Amniotic epithelial cell (primary cell): ENCODE data around the gene CADM4.
A peak's percentile ranks its signal among the peaks of the same experiment; 100 is the strongest.
"Not testable (repeated sequence)": the region's sequence is repeated elsewhere in the genome, so short reads cannot be mapped to it uniquely, and the experiment has no call there.

Experiments
- DNase-seq: peaks from one replicate; pipeline ENCODE4 v3.0.0-alpha.2; 2010; ENCODE audit warnings: low read depth

CADM4 gene, protein sequence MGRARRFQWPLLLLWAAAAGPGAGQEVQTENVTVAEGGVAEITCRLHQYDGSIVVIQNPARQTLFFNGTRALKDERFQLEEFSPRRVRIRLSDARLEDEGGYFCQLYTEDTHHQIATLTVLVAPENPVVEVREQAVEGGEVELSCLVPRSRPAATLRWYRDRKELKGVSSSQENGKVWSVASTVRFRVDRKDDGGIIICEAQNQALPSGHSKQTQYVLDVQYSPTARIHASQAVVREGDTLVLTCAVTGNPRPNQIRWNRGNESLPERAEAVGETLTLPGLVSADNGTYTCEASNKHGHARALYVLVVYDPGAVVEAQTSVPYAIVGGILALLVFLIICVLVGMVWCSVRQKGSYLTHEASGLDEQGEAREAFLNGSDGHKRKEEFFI

DNA sequence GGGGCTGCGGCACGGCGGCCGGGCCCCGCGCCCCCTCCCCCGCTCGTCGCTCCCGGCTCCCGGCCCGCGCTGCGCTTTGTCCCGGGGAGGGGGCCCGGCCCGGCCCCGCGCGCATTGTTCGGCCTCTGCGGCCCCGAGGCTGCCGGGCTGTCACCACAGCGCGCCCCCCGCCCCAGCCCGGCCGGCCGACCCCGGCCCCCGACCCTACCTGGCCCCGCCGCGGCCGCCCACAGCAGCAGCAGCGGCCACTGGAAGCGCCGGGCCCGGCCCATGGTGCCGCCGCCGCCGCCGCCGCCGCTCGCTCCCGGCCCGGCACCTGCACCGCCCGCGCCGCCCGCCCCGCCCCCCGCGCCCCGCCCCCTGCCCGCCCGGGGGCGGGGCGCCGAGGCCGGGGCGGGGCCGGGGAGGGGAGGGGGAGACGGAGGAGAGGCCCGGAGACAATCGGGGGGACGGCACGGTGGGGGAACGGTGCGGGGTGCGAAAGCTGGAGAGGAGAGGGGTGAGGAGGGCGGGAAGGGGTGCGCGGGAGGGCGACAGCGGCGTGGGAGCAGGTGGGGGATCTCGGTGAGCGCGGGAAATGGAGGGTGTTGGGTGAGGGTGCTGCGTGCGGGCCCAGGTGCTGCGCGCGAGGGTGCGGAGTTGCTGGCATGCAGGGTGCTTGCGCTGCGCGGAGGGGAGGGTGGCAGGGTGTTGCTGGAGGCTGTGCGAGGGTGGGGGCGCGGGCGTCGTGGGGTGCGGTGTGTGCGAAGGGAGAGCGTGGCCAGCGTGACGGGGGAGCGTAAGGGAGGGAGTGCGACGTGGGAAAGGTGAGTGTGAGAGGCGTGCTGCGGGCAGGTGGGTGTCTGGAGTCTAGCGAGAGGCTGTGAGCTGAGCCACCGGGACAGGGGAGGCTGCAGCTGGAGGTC is at the start of gene CADM4:
TSS of gene CADM4 (minus strand) at position 332 of the 905 bp plus-strand sequence. CDS start at position 272, 60 bp downstream.
- no peak for DNase-seq

DNA sequence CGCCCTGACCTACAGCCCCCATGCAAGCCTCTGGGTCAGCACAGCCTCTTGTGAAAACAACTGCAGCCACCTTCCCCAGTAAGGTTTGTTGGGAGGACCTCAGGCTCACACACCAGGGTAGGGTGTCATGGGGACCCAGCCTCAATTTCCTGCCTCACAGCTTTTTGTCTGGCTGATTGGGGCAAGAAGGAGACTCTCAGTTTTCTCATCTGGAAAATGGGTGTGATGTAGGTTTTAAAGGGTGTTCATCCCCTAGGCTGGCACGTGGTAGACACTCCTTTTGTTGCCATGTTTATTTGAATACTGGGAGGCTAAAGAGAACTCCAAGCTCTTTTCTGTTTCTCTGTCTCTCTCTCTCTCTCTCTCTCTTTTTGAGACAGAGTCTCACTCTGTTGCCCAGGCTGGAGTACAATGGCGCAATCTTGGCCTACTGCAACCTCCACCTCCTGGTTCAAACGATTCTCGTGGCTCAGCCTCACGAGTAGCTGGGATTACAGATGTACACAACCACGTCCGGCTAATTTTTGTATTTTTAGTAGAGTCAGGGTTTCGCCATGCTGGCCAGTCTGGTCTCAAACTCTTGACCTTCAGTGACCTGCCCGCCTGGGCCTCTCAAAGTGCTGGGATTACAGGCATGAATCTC is 48.5 kb upstream of the CADM4 start:
- no peak for DNase-seq

DNA sequence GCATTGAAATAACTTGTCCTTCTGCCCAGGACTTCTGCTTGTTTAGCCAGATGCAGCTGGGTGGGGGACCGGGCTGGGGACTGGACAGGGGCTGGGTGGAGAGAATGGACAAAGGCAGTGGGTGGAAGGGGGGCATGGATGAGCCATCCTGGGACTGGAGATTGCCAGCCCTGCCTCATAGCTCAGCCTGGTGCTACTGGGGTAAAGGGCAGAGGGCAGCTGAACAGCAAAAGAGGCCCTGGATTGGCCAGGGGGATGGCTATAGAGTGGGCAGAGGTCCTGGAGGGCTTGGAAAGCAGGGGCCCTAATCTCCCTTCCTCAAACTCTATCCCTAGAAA is 48.0 kb upstream of the CADM4 start:
- no peak for DNase-seq

DNA sequence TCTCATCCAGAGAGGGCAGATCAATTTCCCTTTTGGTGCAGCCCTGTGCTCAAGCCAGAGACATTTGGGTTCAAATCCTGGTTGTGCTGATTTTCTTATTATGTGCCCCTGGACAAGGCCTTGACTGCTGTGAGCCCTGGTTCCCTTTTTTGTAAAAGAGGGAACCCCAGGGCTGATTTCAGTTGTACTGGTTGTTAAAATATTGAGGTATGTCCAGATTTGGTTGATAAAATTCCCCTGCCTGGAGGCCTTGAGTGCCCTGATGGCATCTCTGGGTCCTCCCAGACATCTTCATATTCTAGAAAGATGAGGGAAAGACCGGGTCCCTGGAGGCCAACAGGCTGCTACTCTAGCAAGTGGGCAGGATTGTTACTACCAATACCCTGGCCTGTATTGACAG is 44.7 kb upstream of the CADM4 start:
- no peak for DNase-seq

DNA sequence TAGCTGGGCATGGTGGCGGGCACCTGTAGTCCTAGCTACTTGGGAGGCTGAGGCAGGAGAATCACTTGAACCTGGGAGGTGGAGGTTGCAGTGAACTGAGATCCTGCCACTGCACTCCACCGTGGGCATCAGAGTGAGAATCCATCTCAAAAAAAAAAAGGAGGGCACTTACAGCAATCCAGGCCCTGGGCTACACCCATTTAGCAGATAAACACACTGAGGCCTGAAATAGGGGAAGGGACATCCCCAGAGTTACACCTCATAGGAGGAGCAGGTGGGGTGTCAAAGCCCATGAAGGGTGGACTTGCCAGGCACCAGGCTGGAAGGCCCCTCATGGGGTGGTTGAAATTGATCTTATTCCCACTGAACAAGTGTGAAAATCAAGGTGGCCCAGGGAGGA is 44.3 kb upstream of the CADM4 start:
- no peak for DNase-seq

DNA sequence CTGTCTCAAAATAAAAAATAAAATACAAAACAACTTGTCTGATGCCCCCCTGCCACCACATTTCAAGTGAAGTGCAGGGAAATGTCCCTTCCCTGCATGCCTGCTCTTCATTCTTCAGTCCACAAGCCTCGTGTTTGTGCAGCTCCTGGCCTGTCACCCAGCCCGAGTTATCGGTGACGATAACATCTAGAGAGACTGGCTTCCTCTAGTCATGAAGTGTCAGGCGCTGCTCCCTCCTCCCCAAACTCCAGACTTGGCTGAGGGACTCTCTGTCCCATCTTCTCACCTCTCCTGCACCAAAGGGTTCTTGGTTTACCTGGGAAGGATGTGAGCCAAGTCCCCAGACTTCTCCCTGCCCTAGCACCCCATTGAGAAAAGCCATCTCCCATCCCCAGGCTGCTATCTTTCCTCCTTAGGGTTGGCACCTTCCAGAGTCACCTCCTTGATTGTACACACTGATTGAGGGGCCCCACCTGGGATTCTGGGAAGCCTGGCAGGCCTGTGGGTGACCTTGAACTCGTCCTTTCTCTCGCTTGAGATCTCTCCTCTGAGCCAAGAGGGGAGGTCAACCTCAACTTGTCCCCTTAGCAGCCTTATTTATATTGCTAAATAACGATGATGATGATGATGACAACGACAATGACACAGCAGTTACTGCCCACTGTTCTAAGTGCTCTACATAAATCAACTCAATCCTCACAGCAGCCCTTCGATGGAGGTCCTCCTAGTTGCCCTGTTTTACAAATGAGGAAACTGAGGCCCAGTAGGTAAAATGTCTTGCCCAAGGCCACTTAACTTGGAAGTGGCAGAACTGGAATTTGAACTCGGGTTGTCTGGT is 43.4 kb upstream of the CADM4 start:
- DNase-seq = no peak

DNA sequence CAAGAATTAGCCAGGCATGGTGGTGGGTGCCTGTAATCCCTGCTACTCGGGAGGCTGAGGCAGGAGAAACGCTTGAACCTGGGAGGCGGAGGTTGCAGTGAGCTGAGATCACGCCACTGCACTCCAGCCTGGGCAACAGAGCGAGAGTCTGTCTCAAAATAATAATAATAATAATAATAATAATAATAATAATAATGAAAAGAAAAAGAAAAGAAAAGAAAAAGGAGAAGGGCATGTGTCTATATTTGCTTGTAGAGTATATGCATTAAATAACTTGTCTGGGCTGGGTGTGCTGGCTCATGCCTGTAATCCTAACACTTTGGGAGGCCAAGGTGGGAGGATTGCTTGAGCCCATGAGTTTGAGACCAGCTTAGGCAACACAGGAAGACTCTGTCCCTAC is 42.6 kb upstream of the CADM4 start:
- not testable (repeated sequence) for DNase-seq

DNA sequence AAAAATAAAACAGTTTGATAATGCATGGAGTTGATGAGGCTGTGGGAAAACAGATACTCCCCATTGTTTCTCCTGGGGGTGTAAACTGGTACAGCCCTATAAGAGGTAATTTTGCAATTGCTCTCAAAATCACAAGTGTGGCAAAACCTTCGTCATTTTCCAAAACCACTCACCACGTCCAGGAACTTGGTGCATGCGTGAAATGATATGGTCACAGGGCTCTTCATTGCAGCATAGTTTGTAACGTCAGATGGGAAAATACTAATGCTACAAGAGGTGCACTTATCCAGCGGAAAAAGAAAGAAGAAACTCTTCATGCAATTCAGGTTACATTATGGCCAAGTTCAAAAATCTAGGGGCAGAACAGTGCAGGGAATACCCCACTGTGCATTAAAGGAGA is 42.2 kb upstream of the CADM4 start:
- no peak for DNase-seq

DNA sequence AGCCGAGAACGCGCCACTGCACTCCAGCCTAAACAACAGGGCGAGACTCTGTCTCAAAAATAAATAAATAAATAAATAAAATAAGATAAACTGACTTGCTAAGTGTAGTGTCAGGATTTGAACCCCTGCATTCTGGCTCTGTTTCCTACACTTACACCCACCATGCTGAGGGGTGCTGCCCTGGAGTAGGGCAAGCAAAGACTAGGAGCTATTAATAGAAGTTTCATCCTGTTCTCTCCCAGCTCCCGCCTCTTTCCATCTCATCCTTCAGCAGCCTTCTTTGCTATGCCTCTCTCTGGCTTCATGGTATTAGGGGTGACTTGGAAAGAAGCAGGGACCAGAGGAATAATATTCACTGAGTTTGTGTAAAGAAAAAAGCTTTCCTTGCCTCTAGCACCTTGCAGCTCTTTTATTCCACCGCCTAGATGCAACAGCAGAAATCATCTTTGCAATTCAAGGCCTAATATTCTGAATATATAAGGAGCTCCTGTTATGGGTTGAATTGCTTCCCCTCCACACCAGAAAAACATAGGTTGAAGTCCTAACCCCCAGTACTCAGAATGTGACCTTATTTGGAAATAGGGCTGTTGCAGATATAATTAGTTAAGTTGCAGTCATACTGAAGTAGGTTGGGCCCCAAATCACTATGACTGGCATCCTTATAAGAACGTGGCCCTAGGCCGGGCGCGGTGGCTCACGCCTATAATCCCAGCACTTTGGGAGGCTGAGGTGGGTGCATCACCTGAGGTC is 39.0 kb upstream of the CADM4 start:
- no peak for DNase-seq

DNA sequence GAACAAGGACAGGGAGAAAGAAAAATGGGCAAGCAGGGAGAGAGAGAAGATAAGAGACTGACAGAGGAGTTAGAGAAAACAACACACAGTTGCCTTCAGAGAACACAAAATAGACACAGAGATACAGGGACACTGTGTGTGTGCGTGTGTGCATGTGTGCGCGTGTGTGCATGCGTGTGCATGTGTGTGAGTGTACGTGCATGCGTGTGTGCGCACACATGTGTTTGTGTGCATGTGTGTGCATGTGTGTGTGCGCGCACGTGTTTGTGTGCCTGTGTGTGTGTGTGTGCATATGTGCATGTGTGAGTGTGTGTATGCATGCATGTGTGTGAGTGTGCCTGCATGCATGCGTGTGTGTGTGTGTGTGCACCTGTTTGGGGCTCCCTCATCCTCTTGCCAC is 36.3 kb upstream of the CADM4 start:
- no peak for DNase-seq

DNA sequence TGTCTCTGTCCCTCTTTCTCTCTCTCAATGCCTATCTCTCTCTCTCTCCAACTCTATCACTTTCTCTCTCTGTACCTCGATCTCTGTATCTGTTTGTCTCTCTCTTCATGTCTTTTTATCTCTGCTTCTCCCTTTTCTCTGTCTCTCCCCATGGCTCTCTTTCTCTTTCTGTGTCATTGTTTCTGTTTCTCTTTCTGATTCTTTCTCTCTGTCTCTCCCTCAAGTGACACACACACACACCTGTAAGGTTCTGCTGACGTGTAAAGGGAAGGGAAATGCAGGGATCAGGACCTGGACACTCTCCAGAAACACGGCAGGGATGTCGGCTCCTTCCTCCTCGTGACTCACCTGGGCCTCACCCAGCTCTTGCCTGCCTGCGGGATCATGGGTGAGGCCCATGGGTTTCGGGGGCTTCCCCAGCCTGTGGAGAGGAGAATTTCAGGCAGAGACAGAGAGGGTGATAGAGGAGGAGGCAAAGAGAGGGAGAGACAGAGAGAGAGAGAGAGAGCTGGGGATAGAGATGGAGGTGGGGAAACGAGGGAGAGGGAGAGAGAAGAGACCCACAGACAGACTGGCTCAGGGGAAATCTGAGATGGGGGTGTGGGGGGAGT is 35.7 kb upstream of the CADM4 start:
- peak; percentile 80 for DNase-seq

DNA sequence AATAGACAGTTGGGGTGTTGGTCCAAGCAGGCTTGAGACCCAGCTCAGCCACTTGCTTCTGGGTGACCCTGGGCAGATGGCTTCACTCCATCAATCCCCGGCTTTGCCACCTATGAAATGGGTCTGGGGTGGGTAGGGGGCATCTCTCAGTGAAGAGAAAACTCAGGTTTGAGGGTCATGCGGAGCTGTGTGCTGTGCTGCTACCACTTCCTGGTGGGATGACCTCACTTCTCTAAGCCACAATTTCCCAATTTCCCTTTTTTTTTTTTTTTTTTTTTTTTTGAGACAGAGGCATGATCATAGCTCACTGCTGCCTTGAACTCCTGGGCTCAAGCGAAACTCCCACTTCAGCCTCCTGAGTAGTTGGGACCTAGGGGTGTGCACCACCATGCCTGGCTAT is 34.9 kb upstream of the CADM4 start:
- DNase-seq = peak; percentile 74

DNA sequence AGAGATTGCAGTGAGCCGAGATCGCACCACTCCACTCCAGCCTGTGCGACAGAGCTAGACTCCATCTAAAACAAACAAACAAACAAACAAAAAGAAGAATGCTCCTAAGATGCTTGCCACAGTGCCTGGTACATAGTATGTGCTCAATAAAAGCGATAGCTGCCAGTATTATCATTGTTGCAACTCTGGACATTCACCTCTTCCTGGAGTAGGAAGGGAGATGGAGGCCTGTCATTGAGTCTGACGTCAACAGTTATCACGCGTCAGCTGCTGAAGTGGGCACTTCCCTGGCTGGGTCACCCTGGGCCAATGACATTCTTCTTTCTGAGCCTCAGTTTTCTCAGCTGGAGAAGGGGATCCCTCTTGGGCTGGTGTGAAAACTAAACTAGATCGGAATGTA is 34.5 kb upstream of the CADM4 start:
- no peak for DNase-seq

DNA sequence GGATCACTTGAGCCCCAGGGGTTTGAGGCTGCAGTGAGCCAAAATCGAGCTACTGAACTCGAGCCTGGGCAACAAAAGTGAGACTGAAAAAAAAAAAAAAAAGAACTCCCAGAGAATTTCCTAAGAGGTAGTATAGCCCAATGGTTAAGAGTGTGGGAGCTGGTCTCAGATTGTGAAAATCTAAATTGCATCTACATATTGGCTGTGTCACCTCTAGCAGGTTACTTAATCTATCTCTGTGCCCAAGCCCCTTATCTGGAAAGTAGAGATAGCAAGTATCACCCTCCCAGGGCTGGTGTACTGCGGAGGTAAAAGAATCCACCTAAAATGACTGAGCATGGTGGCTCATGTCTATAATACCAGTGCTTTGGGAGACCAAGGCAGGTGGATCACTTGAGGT is 34.0 kb upstream of the CADM4 start:
- DNase-seq = no peak

DNA sequence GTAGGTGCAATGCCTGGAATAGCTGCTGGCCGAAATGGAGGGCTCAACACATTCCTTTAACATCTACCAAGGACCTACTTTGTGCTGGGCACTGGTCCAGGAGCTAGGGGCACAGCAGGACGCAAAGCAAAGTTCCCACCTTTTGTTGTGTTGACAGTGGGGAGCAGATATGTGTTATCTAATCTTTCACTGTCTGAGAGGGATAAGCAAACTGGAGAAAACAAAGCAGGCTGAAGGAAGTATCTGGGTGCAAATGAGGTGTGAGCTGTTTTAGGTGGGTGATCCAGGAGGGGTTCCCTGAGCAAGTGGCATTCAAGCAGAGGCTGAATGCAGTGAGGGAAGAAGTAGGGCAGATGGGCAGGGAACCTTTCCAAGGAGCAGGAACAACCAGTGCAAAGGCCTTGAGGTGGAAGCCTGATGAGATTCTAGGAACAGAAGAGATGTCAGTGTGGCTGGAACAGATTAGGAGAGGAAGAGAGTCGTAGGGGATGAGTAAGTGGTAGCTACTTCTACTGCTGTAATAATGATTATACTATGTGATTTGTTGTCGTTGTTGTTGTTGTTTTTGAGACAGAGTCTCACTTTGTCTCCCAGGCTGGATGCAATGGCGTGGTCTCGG is 32.5 kb upstream of the CADM4 start:
- peak; percentile 22 for DNase-seq

DNA sequence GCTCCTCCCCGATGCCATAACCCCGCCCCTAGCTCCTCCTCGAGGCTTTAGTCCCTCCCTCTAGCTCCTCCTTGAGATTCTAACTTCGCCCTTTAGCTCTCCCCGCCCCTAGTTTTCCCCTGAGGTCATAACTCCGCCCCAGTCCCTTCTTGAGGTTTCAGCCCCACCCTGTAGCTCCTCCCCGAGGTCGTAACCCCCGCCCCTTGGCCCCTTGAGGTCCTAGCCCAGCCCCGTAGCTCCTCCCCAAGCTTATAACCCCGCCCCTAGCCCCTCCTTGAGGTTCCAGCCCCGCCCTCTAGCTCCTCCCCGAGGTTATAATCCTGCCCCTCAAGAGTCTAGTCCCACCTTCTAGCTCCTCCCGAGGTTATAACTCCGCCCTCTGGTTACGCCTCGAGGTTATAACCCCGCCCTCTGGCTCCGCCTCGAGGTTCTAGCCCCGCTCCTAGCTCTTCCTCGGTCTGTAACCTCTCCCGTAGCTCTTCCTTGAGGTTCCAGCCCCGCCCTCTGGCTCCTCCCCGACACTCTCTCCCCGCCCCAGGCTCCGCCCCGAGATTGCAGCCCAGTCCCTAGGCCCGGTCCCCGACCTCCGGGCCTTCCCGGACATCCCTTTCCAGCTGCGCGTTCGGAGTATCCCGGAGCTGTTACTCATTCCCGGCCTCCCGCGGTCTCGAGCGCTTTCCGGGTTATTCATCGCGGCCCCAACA is 28.9 kb upstream of the CADM4 start:
- DNase-seq = peak; percentile 99

DNA sequence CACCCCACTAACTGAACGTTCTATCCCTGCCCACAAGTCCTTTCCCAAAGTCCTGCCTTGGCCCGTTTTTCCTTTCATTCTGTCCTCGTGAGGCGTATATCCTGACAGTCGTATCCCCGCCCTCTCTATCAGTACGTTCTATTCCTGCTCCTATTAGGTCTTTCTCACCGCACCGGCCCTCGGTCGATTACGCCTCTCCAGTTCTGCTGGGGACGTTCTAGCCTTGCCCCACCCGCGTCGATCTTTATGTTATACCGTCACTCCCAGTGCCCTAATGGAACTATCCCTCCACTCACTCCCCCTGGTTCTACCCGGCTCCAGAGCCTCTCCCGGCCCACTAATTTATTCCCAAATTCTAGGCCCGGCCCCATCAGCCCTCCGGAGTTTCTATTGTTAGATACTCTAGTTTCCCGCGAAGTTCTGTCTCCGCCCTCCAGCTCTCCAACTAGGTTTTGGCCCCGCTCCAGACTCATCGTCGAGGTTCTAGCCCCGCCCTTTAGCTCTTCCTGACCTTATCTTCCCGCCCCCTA is 28.3 kb upstream of the CADM4 start:
- no peak for DNase-seq

DNA sequence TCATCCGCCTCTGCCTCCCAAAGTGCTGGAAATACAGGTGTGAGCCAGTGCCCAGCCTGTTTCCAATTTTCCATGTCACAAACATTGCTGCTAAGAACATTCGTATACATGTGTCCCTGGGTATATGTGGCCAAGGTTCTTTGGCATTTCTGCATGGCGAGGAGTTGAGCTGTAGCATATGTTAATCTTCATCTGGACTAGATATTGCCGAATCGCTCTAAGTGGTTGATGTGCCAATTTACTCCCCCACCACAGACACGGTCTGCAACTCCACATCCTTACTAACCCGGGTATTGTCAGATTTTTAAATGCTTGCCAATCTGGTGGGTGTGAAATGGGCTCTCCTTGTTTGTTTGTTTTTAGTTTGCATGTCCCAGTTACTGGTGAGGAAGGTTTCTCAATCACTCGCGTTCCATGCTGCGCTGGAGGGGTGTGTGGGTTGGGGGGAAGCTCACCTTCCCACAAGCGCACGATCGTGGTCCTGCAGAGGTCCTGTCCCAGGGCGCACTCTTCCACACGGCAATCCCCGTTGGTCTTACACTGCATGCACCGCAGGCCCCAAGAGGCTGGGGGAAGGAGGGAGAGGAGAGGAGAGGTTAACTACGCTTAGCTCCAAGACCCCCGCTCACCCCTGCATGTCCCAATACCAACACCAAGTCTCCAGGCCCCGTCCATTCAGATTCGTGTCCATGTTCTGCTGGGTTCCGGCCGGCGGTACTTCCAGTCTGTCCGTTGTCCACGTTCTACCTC is 27.7 kb upstream of the CADM4 start:
- DNase-seq = no peak

DNA sequence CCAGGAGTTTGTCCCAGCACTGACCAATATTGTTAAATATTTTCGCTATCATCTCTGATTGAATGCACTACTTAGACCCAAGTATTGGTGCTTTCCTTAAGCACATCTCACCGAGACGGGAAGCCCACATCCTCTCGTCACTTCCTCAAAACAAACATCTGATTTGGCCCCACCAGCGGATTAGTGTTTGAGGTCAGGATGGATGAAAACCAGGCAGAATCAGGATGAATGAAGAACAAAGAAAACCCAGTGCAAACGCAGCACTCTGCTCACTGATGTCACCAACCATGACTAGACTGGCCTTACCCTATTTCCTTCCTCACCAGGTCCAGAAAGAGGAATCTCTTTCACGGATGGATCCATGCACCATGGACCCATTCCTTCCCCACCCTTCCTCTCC is 24.4 kb upstream of the CADM4 start:
- no peak for DNase-seq
